HepG2 (cell line): Measurements from ENCODE around the gene CTDNEP1. TPM values are rescaled to one million over a fixed set of nuclear protein-coding genes. Genes with fewer than 3 reads are reported as not detected.

Source experiments
- CEBPG ChIP-seq: IDR thresholded peaks from 2 replicates; pipeline ENCODE4 v1.6.1; 2016
- FOXC1 ChIP-seq: sonication (generic); formaldehyde crosslinking; IDR thresholded peaks from 2 replicates; pipeline ENCODE4 v1.8.0; 2022; ENCODE audit warnings: mild to moderate bottlenecking, missing genetic modification reagents, borderline replicate concordance
- HOXA7 ChIP-seq: sonication (generic); formaldehyde crosslinking; IDR thresholded peaks from 2 replicates; pipeline ENCODE4 v1.8.1; 2022; ENCODE audit warnings: mild to moderate bottlenecking, missing genetic modification reagents, moderate library complexity
- KDM1A ChIP-seq: IDR thresholded peaks from 2 replicates; pipeline ENCODE4 v1.6.1; 2016; ENCODE audit warnings: missing compliant biosample characterization
- MBD4 ChIP-seq: IDR thresholded peaks from 2 replicates; pipeline ENCODE4 v1.6.1; 2012; ENCODE audit warnings: low read length, inconsistent platforms, borderline replicate concordance
- MED13 ChIP-seq: sonication (generic); formaldehyde crosslinking; IDR thresholded peaks from 2 replicates; pipeline ENCODE4 v1.5.0; 2020; ENCODE audit warnings: missing genetic modification reagents
- NCOA2 ChIP-seq: sonication (generic); formaldehyde crosslinking; IDR thresholded peaks from 2 replicates; pipeline ENCODE4 v1.8.0; 2022; ENCODE audit warnings: inconsistent platforms
- RFX1 ChIP-seq: fragments of 450-650 bp; IDR thresholded peaks from 2 replicates; pipeline ENCODE4 v1.6.1; 2017
- SAP130 ChIP-seq: IDR thresholded peaks from 2 replicates; pipeline ENCODE4 v1.6.1; 2016; ENCODE audit warnings: low read depth
- SIN3A ChIP-seq: IDR thresholded peaks from 2 replicates; pipeline ENCODE4 v1.6.1; 2011; ENCODE audit warnings: low read depth, mild to moderate bottlenecking, control low read depth, low read length, borderline replicate concordance
- ZFP90 ChIP-seq: sonication (generic); formaldehyde crosslinking; IDR thresholded peaks from 2 replicates; pipeline ENCODE4 v1.8.0; 2022; ENCODE audit warnings: missing genetic modification reagents, mild to moderate bottlenecking, inconsistent platforms, borderline replicate concordance
- ZNF224 ChIP-seq: sonication (generic); formaldehyde crosslinking; IDR thresholded peaks from 2 replicates; pipeline ENCODE4 v1.5.0; 2020; ENCODE audit warnings: mild to moderate bottlenecking, missing genetic modification reagents
- ZNF484 ChIP-seq: sonication (generic); formaldehyde crosslinking; IDR thresholded peaks from 2 replicates; pipeline ENCODE4 v1.5.1; 2020; ENCODE audit warnings: mild to moderate bottlenecking, low read depth, missing genetic modification reagents, borderline replicate concordance
- ZNF629 ChIP-seq: sonication (generic); formaldehyde crosslinking; conservative IDR thresholded peaks from 2 replicates; pipeline ENCODE4 v1.5.0; 2020; ENCODE audit warnings: missing genetic modification reagents
- ZSCAN12 ChIP-seq: sonication (generic); formaldehyde crosslinking; IDR thresholded peaks from 2 replicates; pipeline ENCODE4 v1.9.0; 2021; ENCODE audit warnings: mild to moderate bottlenecking, missing genetic modification reagents
- polyA plus RNA-seq, 8 experiments: library from polyadenylated mRNA; depleted of rRNA in 3 of 8; stranded (reverse) in 7 of 8; unstranded in 1 of 8; fragments of >200 nt; fragmentation: Illumina TruSeq in 4 of 8; extraction: Trizol in 4 of 8; gene quantifications; 2 replicates each; pipeline versions ENCODE4 v1.2.1 to v1.2.3, GENCODE V29; 2011 to 2016; ENCODE audit warnings: low read depth in 4 of 8, missing spikeins in 1 of 8, mixed read lengths in 1 of 8; ENCODE audit not compliant: insufficient read depth in 1 of 8
- total RNA-seq, 5 experiments: library from RNA; depleted of rRNA; stranded (reverse); fragments of >200 nt; fragmentation: Illumina TruSeq; extraction: Trizol; gene quantifications; 2 replicates each; pipeline ENCODE4 v1.2.3, GENCODE V29; 2016; ENCODE audit warnings: low read depth in 1 of 5
- TF ChIP-seq, protein P1 (sequence below): sonication (generic); formaldehyde crosslinking; IDR thresholded peaks from 2 replicates; pipeline ENCODE4 v1.9.0; 2021; ENCODE audit warnings: mild to moderate bottlenecking, missing genetic modification reagents
- TF ChIP-seq, protein P2 (sequence below): sonication (generic); formaldehyde crosslinking; IDR thresholded peaks from 2 replicates; pipeline ENCODE4 v1.5.1; 2020; ENCODE audit warnings: mild to moderate bottlenecking, missing genetic modification reagents, borderline replicate concordance

The CTDNEP1 gene
- total and polyA plus RNA-seq, 2 of the 13 experiments (the other 11 are each of a cell fraction or from before 2014, with no cell fraction given), result 19.8 to 118 TPM

DNA sequence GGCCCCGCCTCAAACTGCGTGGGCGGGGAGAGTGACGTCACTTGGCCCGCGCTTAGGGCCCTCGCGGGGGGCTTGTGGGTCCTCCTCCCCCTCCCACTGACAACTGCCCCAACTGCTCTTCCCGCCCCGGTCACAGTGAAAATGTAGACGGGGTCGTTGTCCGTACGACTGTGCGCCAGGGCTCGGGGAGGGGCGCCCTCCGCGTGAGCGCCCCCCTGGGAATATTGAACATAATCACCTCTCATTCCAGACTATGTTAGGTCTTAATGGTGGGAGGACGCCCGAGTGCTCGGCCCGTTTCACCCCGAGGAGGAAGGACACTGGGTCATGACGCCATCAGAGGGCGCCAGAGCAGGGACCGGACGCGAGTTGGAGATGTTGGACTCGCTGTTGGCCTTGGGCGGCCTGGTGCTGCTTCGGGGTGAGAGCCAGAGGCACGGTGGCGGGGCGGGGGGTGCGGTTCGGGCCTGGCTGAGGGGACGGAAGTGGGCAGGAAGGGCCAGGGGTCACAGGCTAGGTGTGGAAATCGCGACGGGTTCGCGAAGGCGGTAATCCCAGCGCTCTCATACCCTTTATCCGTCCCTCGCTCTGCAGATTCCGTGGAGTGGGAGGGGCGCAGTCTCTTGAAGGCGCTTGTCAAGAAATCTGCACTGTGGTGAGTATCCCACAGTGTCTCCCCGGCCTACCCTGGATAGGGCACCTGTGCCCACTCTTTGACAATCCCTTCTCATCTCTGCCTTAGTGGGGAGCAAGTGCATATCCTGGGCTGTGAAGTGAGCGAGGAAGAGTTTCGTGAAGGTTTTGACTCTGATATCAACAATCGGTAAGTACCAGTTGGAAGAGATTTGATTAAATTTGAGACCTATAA is 876 bp upstream of the CTDNEP1 start, which contains the start of gene ELP5 (continued):
- TF ChIP-seq ZNF224 (CRISPR knock-in tag), result peak; percentile 90
- TF ChIP-seq ZFP90 (CRISPR knock-in tag), result peak; percentile 89
- no peak for TF ChIP-seq MED13
- no peak for TF ChIP-seq ZNF629 (CRISPR knock-in tag)
- TF ChIP-seq ZNF484 (CRISPR knock-in tag), result no peak
- peak; percentile 92 for TF ChIP-seq SIN3A
- peak; percentile 90 for TF ChIP-seq FOXC1
- TF ChIP-seq HOXA7, result no peak
- TF ChIP-seq, protein P1, sequence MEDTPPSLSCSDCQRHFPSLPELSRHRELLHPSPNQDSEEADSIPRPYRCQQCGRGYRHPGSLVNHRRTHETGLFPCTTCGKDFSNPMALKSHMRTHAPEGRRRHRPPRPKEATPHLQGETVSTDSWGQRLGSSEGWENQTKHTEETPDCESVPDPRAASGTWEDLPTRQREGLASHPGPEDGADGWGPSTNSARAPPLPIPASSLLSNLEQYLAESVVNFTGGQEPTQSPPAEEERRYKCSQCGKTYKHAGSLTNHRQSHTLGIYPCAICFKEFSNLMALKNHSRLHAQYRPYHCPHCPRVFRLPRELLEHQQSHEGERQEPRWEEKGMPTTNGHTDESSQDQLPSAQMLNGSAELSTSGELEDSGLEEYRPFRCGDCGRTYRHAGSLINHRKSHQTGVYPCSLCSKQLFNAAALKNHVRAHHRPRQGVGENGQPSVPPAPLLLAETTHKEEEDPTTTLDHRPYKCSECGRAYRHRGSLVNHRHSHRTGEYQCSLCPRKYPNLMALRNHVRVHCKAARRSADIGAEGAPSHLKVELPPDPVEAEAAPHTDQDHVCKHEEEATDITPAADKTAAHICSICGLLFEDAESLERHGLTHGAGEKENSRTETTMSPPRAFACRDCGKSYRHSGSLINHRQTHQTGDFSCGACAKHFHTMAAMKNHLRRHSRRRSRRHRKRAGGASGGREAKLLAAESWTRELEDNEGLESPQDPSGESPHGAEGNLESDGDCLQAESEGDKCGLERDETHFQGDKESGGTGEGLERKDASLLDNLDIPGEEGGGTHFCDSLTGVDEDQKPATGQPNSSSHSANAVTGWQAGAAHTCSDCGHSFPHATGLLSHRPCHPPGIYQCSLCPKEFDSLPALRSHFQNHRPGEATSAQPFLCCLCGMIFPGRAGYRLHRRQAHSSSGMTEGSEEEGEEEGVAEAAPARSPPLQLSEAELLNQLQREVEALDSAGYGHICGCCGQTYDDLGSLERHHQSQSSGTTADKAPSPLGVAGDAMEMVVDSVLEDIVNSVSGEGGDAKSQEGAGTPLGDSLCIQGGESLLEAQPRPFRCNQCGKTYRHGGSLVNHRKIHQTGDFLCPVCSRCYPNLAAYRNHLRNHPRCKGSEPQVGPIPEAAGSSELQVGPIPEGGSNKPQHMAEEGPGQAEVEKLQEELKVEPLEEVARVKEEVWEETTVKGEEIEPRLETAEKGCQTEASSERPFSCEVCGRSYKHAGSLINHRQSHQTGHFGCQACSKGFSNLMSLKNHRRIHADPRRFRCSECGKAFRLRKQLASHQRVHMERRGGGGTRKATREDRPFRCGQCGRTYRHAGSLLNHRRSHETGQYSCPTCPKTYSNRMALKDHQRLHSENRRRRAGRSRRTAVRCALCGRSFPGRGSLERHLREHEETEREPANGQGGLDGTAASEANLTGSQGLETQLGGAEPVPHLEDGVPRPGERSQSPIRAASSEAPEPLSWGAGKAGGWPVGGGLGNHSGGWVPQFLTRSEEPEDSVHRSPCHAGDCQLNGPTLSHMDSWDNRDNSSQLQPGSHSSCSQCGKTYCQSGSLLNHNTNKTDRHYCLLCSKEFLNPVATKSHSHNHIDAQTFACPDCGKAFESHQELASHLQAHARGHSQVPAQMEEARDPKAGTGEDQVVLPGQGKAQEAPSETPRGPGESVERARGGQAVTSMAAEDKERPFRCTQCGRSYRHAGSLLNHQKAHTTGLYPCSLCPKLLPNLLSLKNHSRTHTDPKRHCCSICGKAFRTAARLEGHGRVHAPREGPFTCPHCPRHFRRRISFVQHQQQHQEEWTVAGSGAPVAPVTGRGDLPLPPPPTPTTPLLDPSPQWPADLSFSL (CRISPR knock-in tag), result no peak
- no peak for TF ChIP-seq MBD4
- TF ChIP-seq CEBPG (CRISPR knock-in tag), result no peak
- TF ChIP-seq NCOA2 (CRISPR knock-in tag), result no peak; the same call in 1 of the 2 replicates
- TF ChIP-seq SAP130 (CRISPR knock-in tag), result peak; percentile 96
- TF ChIP-seq RFX1, result no peak
- TF ChIP-seq, protein P2, sequence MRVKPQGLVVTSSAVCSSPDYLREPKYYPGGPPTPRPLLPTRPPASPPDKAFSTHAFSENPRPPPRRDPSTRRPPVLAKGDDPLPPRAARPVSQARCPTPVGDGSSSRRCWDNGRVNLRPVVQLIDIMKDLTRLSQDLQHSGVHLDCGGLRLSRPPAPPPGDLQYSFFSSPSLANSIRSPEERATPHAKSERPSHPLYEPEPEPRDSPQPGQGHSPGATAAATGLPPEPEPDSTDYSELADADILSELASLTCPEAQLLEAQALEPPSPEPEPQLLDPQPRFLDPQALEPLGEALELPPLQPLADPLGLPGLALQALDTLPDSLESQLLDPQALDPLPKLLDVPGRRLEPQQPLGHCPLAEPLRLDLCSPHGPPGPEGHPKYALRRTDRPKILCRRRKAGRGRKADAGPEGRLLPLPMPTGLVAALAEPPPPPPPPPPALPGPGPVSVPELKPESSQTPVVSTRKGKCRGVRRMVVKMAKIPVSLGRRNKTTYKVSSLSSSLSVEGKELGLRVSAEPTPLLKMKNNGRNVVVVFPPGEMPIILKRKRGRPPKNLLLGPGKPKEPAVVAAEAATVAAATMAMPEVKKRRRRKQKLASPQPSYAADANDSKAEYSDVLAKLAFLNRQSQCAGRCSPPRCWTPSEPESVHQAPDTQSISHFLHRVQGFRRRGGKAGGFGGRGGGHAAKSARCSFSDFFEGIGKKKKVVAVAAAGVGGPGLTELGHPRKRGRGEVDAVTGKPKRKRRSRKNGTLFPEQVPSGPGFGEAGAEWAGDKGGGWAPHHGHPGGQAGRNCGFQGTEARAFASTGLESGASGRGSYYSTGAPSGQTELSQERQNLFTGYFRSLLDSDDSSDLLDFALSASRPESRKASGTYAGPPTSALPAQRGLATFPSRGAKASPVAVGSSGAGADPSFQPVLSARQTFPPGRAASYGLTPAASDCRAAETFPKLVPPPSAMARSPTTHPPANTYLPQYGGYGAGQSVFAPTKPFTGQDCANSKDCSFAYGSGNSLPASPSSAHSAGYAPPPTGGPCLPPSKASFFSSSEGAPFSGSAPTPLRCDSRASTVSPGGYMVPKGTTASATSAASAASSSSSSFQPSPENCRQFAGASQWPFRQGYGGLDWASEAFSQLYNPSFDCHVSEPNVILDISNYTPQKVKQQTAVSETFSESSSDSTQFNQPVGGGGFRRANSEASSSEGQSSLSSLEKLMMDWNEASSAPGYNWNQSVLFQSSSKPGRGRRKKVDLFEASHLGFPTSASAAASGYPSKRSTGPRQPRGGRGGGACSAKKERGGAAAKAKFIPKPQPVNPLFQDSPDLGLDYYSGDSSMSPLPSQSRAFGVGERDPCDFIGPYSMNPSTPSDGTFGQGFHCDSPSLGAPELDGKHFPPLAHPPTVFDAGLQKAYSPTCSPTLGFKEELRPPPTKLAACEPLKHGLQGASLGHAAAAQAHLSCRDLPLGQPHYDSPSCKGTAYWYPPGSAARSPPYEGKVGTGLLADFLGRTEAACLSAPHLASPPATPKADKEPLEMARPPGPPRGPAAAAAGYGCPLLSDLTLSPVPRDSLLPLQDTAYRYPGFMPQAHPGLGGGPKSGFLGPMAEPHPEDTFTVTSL (CRISPR knock-in tag), result no peak
- 0 out of 2 replicates have a peak, but pooled peaks have one; percentile 19 for TF ChIP-seq KDM1A
- TF ChIP-seq ZSCAN12 (CRISPR knock-in tag), result no peak
